PC-9 (cell line): Measurements from ENCODE around the gene RBFOX1.

ENCODE experiments used
- EZH2 ChIP-seq: fragments of 200-600 bp; sonication (generic); IDR thresholded peaks from 2 replicates; pipeline ENCODE4 v1.8.0; 2017; ENCODE audit warnings: antibody characterized with exemption, low read depth
- TF ChIP-seq, protein P1 (sequence below): fragments of 200-600 bp; sonication (generic); conservative IDR thresholded peaks from 2 replicates; pipeline ENCODE4 v1.6.1; 2017; ENCODE audit warnings: mixed run types, antibody characterized with exemption, mild to moderate bottlenecking, moderate library complexity

DNA sequence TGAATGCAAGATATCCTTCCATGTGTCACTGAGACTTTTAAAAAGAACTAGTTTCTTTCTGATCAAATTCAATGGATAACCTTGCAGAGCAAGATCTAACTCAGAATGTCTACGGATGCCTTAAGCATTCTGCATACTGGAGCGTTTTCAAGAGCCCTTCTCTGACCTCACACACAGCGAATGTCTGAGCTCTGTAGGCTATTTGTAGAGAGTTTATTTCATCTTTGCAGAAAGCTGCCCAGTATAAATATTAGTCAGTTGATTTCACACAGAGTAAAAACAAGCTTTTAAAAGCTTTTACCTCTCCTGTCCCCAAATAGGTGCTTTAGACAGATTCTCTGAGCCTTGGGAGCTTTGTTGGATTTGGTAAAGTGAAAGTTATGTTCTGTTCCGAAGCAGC is 165.0 kb downstream of the RBFOX1 start:
- no peak for TF ChIP-seq EZH2
- TF ChIP-seq, protein P1, sequence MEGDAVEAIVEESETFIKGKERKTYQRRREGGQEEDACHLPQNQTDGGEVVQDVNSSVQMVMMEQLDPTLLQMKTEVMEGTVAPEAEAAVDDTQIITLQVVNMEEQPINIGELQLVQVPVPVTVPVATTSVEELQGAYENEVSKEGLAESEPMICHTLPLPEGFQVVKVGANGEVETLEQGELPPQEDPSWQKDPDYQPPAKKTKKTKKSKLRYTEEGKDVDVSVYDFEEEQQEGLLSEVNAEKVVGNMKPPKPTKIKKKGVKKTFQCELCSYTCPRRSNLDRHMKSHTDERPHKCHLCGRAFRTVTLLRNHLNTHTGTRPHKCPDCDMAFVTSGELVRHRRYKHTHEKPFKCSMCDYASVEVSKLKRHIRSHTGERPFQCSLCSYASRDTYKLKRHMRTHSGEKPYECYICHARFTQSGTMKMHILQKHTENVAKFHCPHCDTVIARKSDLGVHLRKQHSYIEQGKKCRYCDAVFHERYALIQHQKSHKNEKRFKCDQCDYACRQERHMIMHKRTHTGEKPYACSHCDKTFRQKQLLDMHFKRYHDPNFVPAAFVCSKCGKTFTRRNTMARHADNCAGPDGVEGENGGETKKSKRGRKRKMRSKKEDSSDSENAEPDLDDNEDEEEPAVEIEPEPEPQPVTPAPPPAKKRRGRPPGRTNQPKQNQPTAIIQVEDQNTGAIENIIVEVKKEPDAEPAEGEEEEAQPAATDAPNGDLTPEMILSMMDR: no peak
